H1 (cell line): ENCODE measurements around the gene GATAD2B. TPM values are rescaled to one million over a fixed set of nuclear protein-coding genes. Genes with fewer than 3 reads are reported as not detected.

Experiments
- CTCF ChIA-PET: fragments of 300-600 bp; sonication (Branson Sonifier 250); formaldehyde crosslinking; loops from one replicate; lab custom pipeline; 2021; ENCODE audit not compliant: partially characterized antibody; lab: Charles Lee
- POLR2A ChIA-PET: fragments of 300-600 bp; sonication (Branson Sonifier 250); formaldehyde crosslinking; loops from one replicate; lab custom pipeline; 2021; ENCODE audit warnings: inconsistent platforms; ENCODE audit not compliant: partially characterized antibody; lab: Charles Lee
- DNase-seq, 2 experiments: peaks; one replicate each; pipeline versions ENCODE4 v3.0.0 to v3.0.0-alpha.2; 2010 to 2022; ENCODE audit warnings: low spot score in 2 of 2, low read depth in 1 of 2, mixed read lengths in 1 of 2
- FAIRE-seq: peaks from 2 replicates; lab custom pipeline; 2011; peaks lifted over from hg19 to GRCh38; lab: Jason Lieb, UNC
- H2AFZ ChIP-seq: 2 replicates; pipeline ENCODE4 v1.8.1; 2012; ENCODE audit warnings: low read length, inconsistent platforms
- H2AK5ac ChIP-seq: 2 replicates; pipeline ENCODE4 v1.6.1; 2013; ENCODE audit warnings: low read depth, low read length
- H2BK120ac ChIP-seq: replicated peaks from 2 replicates; pipeline ENCODE3; 2013; ENCODE audit warnings: low read depth, low read length, inconsistent platforms
- H2BK12ac ChIP-seq: 2 replicates; pipeline ENCODE4 v1.6.1; 2013; ENCODE audit warnings: low read depth, low read length
- H2BK15ac ChIP-seq: 2 replicates; pipeline ENCODE4 v1.6.1; 2013; ENCODE audit warnings: low read length
- H2BK20ac ChIP-seq: 2 replicates; pipeline ENCODE4 v1.6.1; 2013; ENCODE audit warnings: low read length
- H2BK5ac ChIP-seq: 2 replicates; pipeline ENCODE4 v1.6.1; 2013; ENCODE audit warnings: low read depth, low read length
- H3K14ac ChIP-seq: 2 replicates; pipeline ENCODE4 v1.6.1; 2013; ENCODE audit warnings: inconsistent platforms; ENCODE audit not compliant: insufficient read length
- H3K18ac ChIP-seq: 2 replicates; pipeline ENCODE4 v1.6.1; 2013; ENCODE audit warnings: low read length; ENCODE audit errors: extremely low read depth
- H3K23ac ChIP-seq: 2 replicates; pipeline ENCODE4 v1.6.1; 2013; ENCODE audit warnings: inconsistent platforms; ENCODE audit not compliant: insufficient read length
- H3K23me2 ChIP-seq: 2 replicates; pipeline ENCODE4 v1.6.1; 2013; ENCODE audit warnings: low read depth, low read length
- H3K27ac ChIP-seq: 2 replicates; pipeline ENCODE4 v1.6.1; 2011; ENCODE audit warnings: low read depth, low read length, inconsistent platforms
- H3K27me3 ChIP-seq, 4 experiments: replicated peaks in 1 of 4; 1 replicate in 1 of 4; 2 replicates in 3 of 4; pipeline versions ENCODE4 v1.6.1 to v1.8.1; 2011 to 2013; ENCODE audit warnings: low read length in 3 of 4, mild to moderate bottlenecking in 3 of 4, inconsistent platforms in 2 of 4, mixed read lengths in 2 of 4, moderate library complexity in 1 of 4; ENCODE audit not compliant: control insufficient read depth in 3 of 4, insufficient read depth in 3 of 4; ENCODE audit errors: extremely low read depth in 1 of 4
- H3K36me3 ChIP-seq, 4 experiments: 2 replicates each; pipeline versions ENCODE4 v1.6.1 to v1.8.1; 2011 to 2013; ENCODE audit warnings: mild to moderate bottlenecking in 4 of 4, low read length in 3 of 4, moderate library complexity in 2 of 4, control low read depth in 1 of 4, inconsistent platforms in 1 of 4; ENCODE audit not compliant: insufficient read depth in 4 of 4, control insufficient read depth in 2 of 4
- H3K4ac ChIP-seq: replicated peaks from 2 replicates; pipeline ENCODE3; 2013; ENCODE audit warnings: low read length, low read depth, mixed read lengths, inconsistent platforms; ENCODE audit not compliant: insufficient read length
- H3K4me1 ChIP-seq, 4 experiments: replicated peaks in 1 of 4; 1 replicate in 1 of 4; 2 replicates in 3 of 4; pipeline versions ENCODE4 v1.6.1 to v1.8.1; 2011 to 2013; ENCODE audit warnings: low read length in 3 of 4, inconsistent platforms in 2 of 4, mixed read lengths in 1 of 4; ENCODE audit not compliant: insufficient read depth in 4 of 4, control insufficient read depth in 3 of 4
- H3K4me2 ChIP-seq, 2 experiments: 2 replicates each; pipeline versions ENCODE4 v1.6.1 to v1.8.1; 2011 to 2013; ENCODE audit warnings: low read depth in 2 of 2, low read length in 2 of 2, control low read depth in 1 of 2, inconsistent platforms in 1 of 2, mild to moderate bottlenecking in 1 of 2; ENCODE audit not compliant: insufficient read depth in 1 of 2
- H3K4me3 ChIP-seq, 4 experiments: fragments of 200-600, 300-600 bp in 1 of 4; sonication (generic), shearing (Covaris generic), sonication (Bioruptor Twin) in 1 of 4; 2 replicates each; pipeline versions ENCODE4 v1.5.1 to v1.8.1; 2011 to 2016; ENCODE audit warnings: low read length in 4 of 4, low read depth in 3 of 4, control low read depth in 2 of 4, inconsistent platforms in 2 of 4, mild to moderate bottlenecking in 2 of 4, mixed read lengths in 1 of 4, moderate library complexity in 1 of 4; ENCODE audit not compliant: insufficient read depth in 2 of 4; ENCODE audit errors: extremely low read depth in 1 of 4
- H3K56ac ChIP-seq: replicated peaks from 2 replicates; pipeline ENCODE3; 2013; ENCODE audit warnings: low read depth, mild to moderate bottlenecking, mixed read lengths, low read length, inconsistent platforms; ENCODE audit not compliant: insufficient read length
- H3K79me1 ChIP-seq: 2 replicates; pipeline ENCODE4 v1.6.1; 2013; ENCODE audit warnings: low read depth, low read length, control low read depth
- H3K79me2 ChIP-seq, 2 experiments: 2 replicates each; pipeline versions ENCODE4 v1.6.1 to v1.8.1; 2012 to 2013; ENCODE audit warnings: low read length in 2 of 2, mild to moderate bottlenecking in 2 of 2, inconsistent platforms in 1 of 2; ENCODE audit not compliant: insufficient read depth in 2 of 2, control insufficient read depth in 1 of 2
- H3K9ac ChIP-seq, 4 experiments: replicated peaks in 1 of 4; 1 replicate in 1 of 4; 2 replicates in 3 of 4; pipeline versions ENCODE4 v1.6.1 to v1.8.1; 2011 to 2013; ENCODE audit warnings: low read depth in 3 of 4, low read length in 3 of 4, control low read depth in 2 of 4, mild to moderate bottlenecking in 2 of 4, moderate library complexity in 2 of 4, inconsistent platforms in 1 of 4; ENCODE audit errors: extremely low read depth in 1 of 4
- H3K9me3 ChIP-seq, 2 experiments: 2 replicates each; pipeline versions ENCODE4 v1.6.1 to v1.8.1; 2012 to 2013; ENCODE audit warnings: mild to moderate bottlenecking in 2 of 2, moderate library complexity in 2 of 2, control low read depth in 1 of 2, inconsistent platforms in 1 of 2, low read depth in 1 of 2, low read length in 1 of 2, mixed read lengths in 1 of 2; ENCODE audit not compliant: insufficient read depth in 2 of 2
- H4K20me1 ChIP-seq, 2 experiments: replicated peaks in 1 of 2; 2 replicates each; pipeline versions ENCODE3 to v1.8.1; 2011 to 2013; ENCODE audit warnings: inconsistent platforms in 2 of 2, low read length in 2 of 2, mild to moderate bottlenecking in 1 of 2; ENCODE audit not compliant: insufficient read depth in 2 of 2, control insufficient read depth in 1 of 2
- H4K5ac ChIP-seq: 2 replicates; pipeline ENCODE4 v1.6.1; 2013; ENCODE audit warnings: low read length, low read depth, mixed read lengths, inconsistent platforms; ENCODE audit not compliant: insufficient read length
- H4K8ac ChIP-seq: 2 replicates; pipeline ENCODE4 v1.8.0; 2013; ENCODE audit warnings: mild to moderate bottlenecking, moderate library complexity, low read length, inconsistent platforms; ENCODE audit not compliant: insufficient read depth; ENCODE audit errors: extremely low read depth
- H4K91ac ChIP-seq: replicated peaks from 2 replicates; pipeline ENCODE3; 2013; ENCODE audit warnings: low read length, mixed read lengths, inconsistent platforms; ENCODE audit not compliant: insufficient read length
- BCL11A ChIP-seq, 2 experiments: IDR thresholded peaks; one replicate each; pipeline ENCODE4 v1.6.1; 2011; ENCODE audit warnings: low read depth in 2 of 2, low read length in 2 of 2, mild to moderate bottlenecking in 2 of 2
- CBX5 ChIP-seq: fragments of 300-800, 300-1000 bp; sonication (generic); IDR thresholded peaks from 2 replicates; pipeline ENCODE4 v1.7.1; 2016; ENCODE audit warnings: antibody characterized with exemption, low read length, low read depth
- GTF2F1 ChIP-seq: IDR thresholded peaks from 2 replicates; pipeline ENCODE4 v1.6.1; 2012; ENCODE audit warnings: low read depth, low read length, improper control_type of control experiment, borderline replicate concordance
- MAFK ChIP-seq: IDR thresholded peaks from 2 replicates; pipeline ENCODE4 v1.6.1; 2012; ENCODE audit warnings: low read depth, mild to moderate bottlenecking, improper control_type of control experiment, low read length
- NRF1 ChIP-seq: IDR thresholded peaks from 2 replicates; pipeline ENCODE4 v1.6.1; 2011; ENCODE audit warnings: mild to moderate bottlenecking, low read depth, low read length, improper control_type of control experiment
- SP1 ChIP-seq: IDR thresholded peaks from 2 replicates; pipeline ENCODE4 v1.6.1; 2011; ENCODE audit warnings: low read depth, low read length
- SP4 ChIP-seq: IDR thresholded peaks from 2 replicates; pipeline ENCODE4 v1.6.1; 2012; ENCODE audit warnings: low read length, inconsistent platforms
- USF2 ChIP-seq: IDR thresholded peaks from 2 replicates; pipeline ENCODE4 v1.6.1; 2011; ENCODE audit warnings: low read length, improper control_type of control experiment
- WGBS, 2 experiments: shearing (Covaris generic) in 1 of 2; methylation state at CpG; one replicate each; pipeline versions ENCODE4 v1.1.6 to v1.1.7; 2013 to 2015; ENCODE audit warnings: low lambda C conversion rate in 2 of 2, mixed read lengths in 2 of 2, inconsistent platforms in 1 of 2, low coverage in 1 of 2, missing lambda C conversion rate in 1 of 2; ENCODE audit not compliant: insufficient replicate concordance in 2 of 2, insufficient coverage in 1 of 2, insufficient read length in 1 of 2; ENCODE audit errors: extremely low coverage in 1 of 2, missing lambda C conversion rate in 1 of 2; 5-methylcytosine and 5-hydroxymethylcytosine counted together
- polyA plus RNA-seq, 7 experiments: library from polyadenylated mRNA; depleted of rRNA in 3 of 7; stranded (reverse) in 5 of 7; unstranded in 2 of 7; fragments of >200 nt in 5 of 7; fragments of 200-250 nt in 2 of 7; gene quantifications; 1 replicate in 5 of 7; 2 replicates in 1 of 7; 4 replicates in 1 of 7; pipeline versions ENCODE4 v1.2.1 to v1.2.3, GENCODE V29; 2011 to 2013; ENCODE audit warnings: missing spikeins in 2 of 7, mixed read lengths in 2 of 7
- total RNA-seq: library from RNA; stranded (reverse); fragmentation: NEBNext Ultra II Directional; extraction: Animal tissue kit (Norgen Biotek cat#: 25700); gene quantifications from 2 replicates; pipeline ENCODE4 v1.2.1, GENCODE V29; 2021
- TF ChIP-seq, protein P1 (sequence below): IDR thresholded peaks from 2 replicates; pipeline ENCODE4 v1.6.1; 2012; ENCODE audit warnings: inconsistent platforms
- TF ChIP-seq, protein P2 (sequence below), 3 experiments: IDR thresholded peaks; 1 replicate in 2 of 3; 2 replicates in 1 of 3; pipeline versions ENCODE4 v1.5.1 to v1.6.1; 2011; ENCODE audit warnings: low read length in 3 of 3, mild to moderate bottlenecking in 3 of 3, inconsistent platforms in 2 of 3, low read depth in 1 of 3, moderate library complexity in 1 of 3; ENCODE audit not compliant: insufficient read depth in 1 of 3; ENCODE audit errors: control extremely low read depth in 1 of 3

GATAD2B gene
- total and polyA plus RNA-seq, 2 of the 8 experiments (the other 6 are each of a cell fraction or from before 2014, with no cell fraction given): 8.4 to 39.1 TPM

DNA sequence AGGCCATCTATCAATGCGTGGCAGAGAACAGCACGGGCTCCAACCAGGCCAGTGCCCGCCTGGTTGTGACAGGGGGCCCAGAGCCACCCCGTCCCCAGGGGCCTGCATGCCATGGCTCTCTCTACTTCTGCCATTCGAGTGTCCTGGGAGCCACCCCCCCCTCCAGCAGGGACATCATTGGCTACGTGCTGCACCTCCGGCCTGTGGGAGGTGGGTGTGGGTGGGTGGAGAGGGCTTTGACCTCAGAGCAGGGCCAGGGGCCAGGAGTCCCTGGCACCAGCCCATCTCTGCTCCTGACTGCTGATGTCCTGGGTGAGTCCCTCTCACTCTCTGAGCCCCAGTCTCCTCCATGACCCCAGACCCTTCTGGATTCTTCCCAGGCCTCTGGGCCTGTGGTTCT lies 122.3 kb downstream of the GATAD2B start:
- no peak overlapping the region for H2AK5ac ChIP-seq
- no peak overlapping the region for H2BK12ac ChIP-seq
- no peak overlapping the region for H3K27ac ChIP-seq
- CTCF ChIA-PET: interaction anchor here (0.6 to 3.3 kb wide), 4 partner anchors 14 to 186 kb away, joined by 3 to 11 read pairs (median 4); partner anchors contain the start of gene RAB13
- POLR2A ChIA-PET: interaction anchor here (1.2 to 15.1 kb wide), 3 partner anchors 121 to 192 kb away, joined by 4 to 153 read pairs (median 6); partner anchors contain the start of genes RPS27 and SLC39A1
- H3K36me3 ChIP-seq: no peaks in the 10 kb centered on the region; a peak in 2 of 8 replicates
- no peak overlapping the region for H3K18ac ChIP-seq
- H3K23ac ChIP-seq: no peak overlapping the region
- no peak overlapping the region for H2BK5ac ChIP-seq
- H4K20me1 ChIP-seq: peaks cover 0 to 7% of the 10 kb centered on the region in 2 experiments
- no peak overlapping the region for H4K91ac ChIP-seq
- DNase-seq (no peak), FAIRE-seq (no peak)
- no peak overlapping the region for H3K56ac ChIP-seq
- H3K9me3 ChIP-seq: no peaks in the 10 kb centered on the region
- no peak overlapping the region for H2AFZ ChIP-seq
- H3K9ac ChIP-seq: no peak overlapping the region
- no peak overlapping the region for H3K14ac ChIP-seq
- no peak overlapping the region for H4K8ac ChIP-seq
- H2BK15ac ChIP-seq: no peak overlapping the region
- no peak overlapping the region for H3K4me3 ChIP-seq
- no peak overlapping the region for H4K5ac ChIP-seq
- H3K4me1 ChIP-seq: peaks cover 0 to 4% (median under 1%) of the 10 kb centered on the region in 4 experiments; a peak in 3 of 7 replicates
- H3K23me2 ChIP-seq: no peaks in the 10 kb centered on the region
- 82% methylated on average over 7 of the region's 7 CpGs; no CpG with 5 or more reads in 1 of the 2 experiments for WGBS, 2 experiments
- H3K4me2 ChIP-seq: no peak overlapping the region
- no peak overlapping the region for H3K4ac ChIP-seq
- H3K79me2 ChIP-seq: no peaks in the 10 kb centered on the region
- no peak overlapping the region for H2BK120ac ChIP-seq
- no peak overlapping the region for H2BK20ac ChIP-seq
- no peaks in the 10 kb centered on the region for H3K27me3 ChIP-seq
- H3K79me1 ChIP-seq: 0 out of 2 replicates have a peak, but pooled peaks cover 2% of the 10 kb centered on the region
- no peak for TF ChIP-seq MAFK
- TF ChIP-seq BCL11A (IDR thresholded peaks at IDR 0.05; ENCODE audit: low read depth in 2 of 2, low read length in 2 of 2): no peak
- no peak for TF ChIP-seq GTF2F1
- TF ChIP-seq USF2: no peak
- no peak for TF ChIP-seq NRF1
- TF ChIP-seq, protein P1, sequence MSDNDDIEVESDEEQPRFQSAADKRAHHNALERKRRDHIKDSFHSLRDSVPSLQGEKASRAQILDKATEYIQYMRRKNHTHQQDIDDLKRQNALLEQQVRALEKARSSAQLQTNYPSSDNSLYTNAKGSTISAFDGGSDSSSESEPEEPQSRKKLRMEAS: no peak
- TF ChIP-seq SP4: no peak
- TF ChIP-seq, protein P2, sequence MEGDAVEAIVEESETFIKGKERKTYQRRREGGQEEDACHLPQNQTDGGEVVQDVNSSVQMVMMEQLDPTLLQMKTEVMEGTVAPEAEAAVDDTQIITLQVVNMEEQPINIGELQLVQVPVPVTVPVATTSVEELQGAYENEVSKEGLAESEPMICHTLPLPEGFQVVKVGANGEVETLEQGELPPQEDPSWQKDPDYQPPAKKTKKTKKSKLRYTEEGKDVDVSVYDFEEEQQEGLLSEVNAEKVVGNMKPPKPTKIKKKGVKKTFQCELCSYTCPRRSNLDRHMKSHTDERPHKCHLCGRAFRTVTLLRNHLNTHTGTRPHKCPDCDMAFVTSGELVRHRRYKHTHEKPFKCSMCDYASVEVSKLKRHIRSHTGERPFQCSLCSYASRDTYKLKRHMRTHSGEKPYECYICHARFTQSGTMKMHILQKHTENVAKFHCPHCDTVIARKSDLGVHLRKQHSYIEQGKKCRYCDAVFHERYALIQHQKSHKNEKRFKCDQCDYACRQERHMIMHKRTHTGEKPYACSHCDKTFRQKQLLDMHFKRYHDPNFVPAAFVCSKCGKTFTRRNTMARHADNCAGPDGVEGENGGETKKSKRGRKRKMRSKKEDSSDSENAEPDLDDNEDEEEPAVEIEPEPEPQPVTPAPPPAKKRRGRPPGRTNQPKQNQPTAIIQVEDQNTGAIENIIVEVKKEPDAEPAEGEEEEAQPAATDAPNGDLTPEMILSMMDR (IDR thresholded peaks at IDR 0.05; ENCODE audit: control extremely low read depth in 1 of 3, insufficient read depth in 1 of 3, low read depth in 1 of 3, low read length in 3 of 3): no peak
- no peak for TF ChIP-seq CBX5
- no peak for TF ChIP-seq SP1
